ENCODE measurements around the gene TMF1.

GRCh38 chr3:69008980-69009379 is 43.2 kb downstream of the TMF1 start:
- TF ChIP-seq, protein P1, sequence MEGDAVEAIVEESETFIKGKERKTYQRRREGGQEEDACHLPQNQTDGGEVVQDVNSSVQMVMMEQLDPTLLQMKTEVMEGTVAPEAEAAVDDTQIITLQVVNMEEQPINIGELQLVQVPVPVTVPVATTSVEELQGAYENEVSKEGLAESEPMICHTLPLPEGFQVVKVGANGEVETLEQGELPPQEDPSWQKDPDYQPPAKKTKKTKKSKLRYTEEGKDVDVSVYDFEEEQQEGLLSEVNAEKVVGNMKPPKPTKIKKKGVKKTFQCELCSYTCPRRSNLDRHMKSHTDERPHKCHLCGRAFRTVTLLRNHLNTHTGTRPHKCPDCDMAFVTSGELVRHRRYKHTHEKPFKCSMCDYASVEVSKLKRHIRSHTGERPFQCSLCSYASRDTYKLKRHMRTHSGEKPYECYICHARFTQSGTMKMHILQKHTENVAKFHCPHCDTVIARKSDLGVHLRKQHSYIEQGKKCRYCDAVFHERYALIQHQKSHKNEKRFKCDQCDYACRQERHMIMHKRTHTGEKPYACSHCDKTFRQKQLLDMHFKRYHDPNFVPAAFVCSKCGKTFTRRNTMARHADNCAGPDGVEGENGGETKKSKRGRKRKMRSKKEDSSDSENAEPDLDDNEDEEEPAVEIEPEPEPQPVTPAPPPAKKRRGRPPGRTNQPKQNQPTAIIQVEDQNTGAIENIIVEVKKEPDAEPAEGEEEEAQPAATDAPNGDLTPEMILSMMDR (IDR thresholded peaks at IDR 0.05) = no peak
- no peak for TF ChIP-seq POLR2A (IDR thresholded peaks at IDR 0.05)
- no peak for TF ChIP-seq POLR2AphosphoS5 (IDR thresholded peaks at IDR 0.05; ENCODE audit: insufficient read depth in 1 of 2, low read depth in 1 of 2)

All from vagina (tissue), 2 donors.